ENCODE measurements around the gene CFAP73.
A peak's percentile ranks its signal among the peaks of the same experiment; 100 is the strongest.
"Not testable (repeated sequence)": the region's sequence is repeated elsewhere in the genome, so short reads cannot be mapped to it uniquely, and the experiment has no call there.

CFAP73 gene

GRCh38 chr12:113196582-113196981 lies 47.1 kb downstream of the CFAP73 start:
- DNase-seq = no peak

- DNase-seq = peak; percentile 95
Observed at GRCh38 chr12:113196990-113197389, 47.5 kb downstream of the CFAP73 start.

- no peak for DNase-seq
Observed at GRCh38 chr12:113197518-113198077, 48.1 kb downstream of the CFAP73 start.

GRCh38 chr12:113198296-113198695 lies 48.8 kb downstream of the CFAP73 start:
- DNase-seq = no peak

GRCh38 chr12:113200021-113200797 lies 50.7 kb downstream of the CFAP73 start:
- DNase-seq = no peak

GRCh38 chr12:113201187-113202177 lies 52.0 kb downstream of the CFAP73 start:
- DNase-seq = no peak

- DNase-seq = peak; percentile 47
Observed at GRCh38 chr12:113202300-113203075, 53.0 kb downstream of the CFAP73 start.

GRCh38 chr12:113203852-113204760 lies 54.6 kb downstream of the CFAP73 start:
- peak; percentile 74 for DNase-seq

GRCh38 chr12:113204804-113205203 lies 55.3 kb downstream of the CFAP73 start:
- no peak for DNase-seq

- DNase-seq = not testable (repeated sequence)
Observed at GRCh38 chr12:113206802-113207201, 57.3 kb downstream of the CFAP73 start.

GRCh38 chr12:113207613-113208040 lies 58.1 kb downstream of the CFAP73 start:
- DNase-seq = peak; percentile 50

- peak; percentile 90 for DNase-seq
Observed at GRCh38 chr12:113208041-113208934, 58.8 kb downstream of the CFAP73 start.

Data from hematopoietic multipotent progenitor cell treated with erythropoietin and hydrocortisone succinate and interleukin-3 and kit ligand, for 6 days (in vitro differentiated cells).